Left ventricle myocardium superior (tissue), 1 donor: ENCODE measurements around the gene ECT2. TPM values are rescaled to one million over a fixed set of nuclear protein-coding genes. Genes with fewer than 3 reads are reported as not detected.
A peak's percentile ranks its signal among the peaks of the same experiment; 100 is the strongest.
"Not testable (repeated sequence)": the region's sequence is repeated elsewhere in the genome, so short reads cannot be mapped to it uniquely, and the experiment has no call there.

Experiments used
- ATAC-seq: fragments of 200-7000 bp; cut with Tn5 transposase; one replicate; pipeline ENCODE4 v1.9.1; 2020; ENCODE audit warnings: mild to moderate bottlenecking, moderate library complexity
- DNase-seq: peaks from one replicate; pipeline ENCODE4 v3.0.0-alpha.2; 2020
- intact Hi-C: fragments of 100-400 bp; cut with micrococcal nuclease; formaldehyde crosslinking; loops from one replicate; pipeline ENCODE4 v1.11.0; 2022
- total RNA-seq: library from RNA; stranded (reverse); fragmentation: NEBNext Ultra II Directional; extraction: Animal tissue kit (Norgen Biotek cat#: 25700); gene quantifications from one replicate; pipeline ENCODE4 v1.2.1, GENCODE V29; 2021
- donor health status: DM: no; HTN: yes; CAD: no; lungs with severe emphysema.

ECT2 gene
- total RNA-seq, 1 donor from 2014 or later: 4.8 TPM

DNA sequence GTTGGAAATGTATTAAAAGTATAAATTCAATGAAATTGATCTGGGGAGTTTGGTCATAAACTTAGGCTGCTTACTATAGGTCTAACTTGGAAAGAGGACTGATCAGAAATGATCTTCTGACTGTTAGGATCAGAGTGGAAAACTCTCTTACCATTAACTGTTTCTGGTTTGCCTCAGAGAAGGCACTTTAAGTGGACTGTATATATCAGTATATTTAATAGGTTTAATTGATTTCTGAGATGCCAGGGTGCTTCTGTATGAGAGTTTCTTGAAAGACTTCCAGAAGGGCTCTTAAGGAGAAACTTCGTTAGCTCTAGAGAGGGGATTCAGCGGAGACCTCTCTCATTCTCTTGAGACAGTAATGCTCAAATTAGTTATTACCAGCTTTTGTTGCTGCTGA lies 36.5 kb downstream of the ECT2 start:
- ATAC-seq (no peak), DNase-seq (no peak)
- intact Hi-C loops: no loop called here

- intact Hi-C loops: no loop called here
- no peak for DNase-seq
Observed at GRCh38 chr3:172787746-172788145, 37.2 kb downstream of the ECT2 start.

GRCh38 chr3:172799246-172799645 lies 48.7 kb downstream of the ECT2 start:
- intact Hi-C loops: no loop called here
- ATAC-seq: no peak
- no peak for DNase-seq

More at GRCh38 chr3:172787746-172788145, 37.2 kb downstream of the ECT2 start:
- ATAC-seq: no peak

DNA sequence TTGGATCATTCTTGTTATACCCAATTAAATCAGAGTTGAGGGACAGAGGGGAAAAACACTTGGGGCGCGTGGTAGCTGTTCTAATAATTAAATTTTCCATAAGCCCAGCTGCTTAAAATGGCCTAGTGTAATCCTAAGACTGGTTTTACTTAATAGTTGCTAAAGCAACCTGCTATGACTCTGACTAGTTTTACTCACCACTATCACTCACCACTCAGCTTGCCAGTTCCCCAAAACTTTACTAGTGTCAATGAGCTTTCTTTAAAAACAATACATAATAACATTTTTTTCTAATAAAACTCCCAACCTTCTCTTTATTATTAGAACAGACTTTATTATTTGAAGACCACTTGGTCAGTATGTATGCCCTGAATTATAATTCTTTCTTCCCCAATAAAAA lies 49.6 kb downstream of the ECT2 start:
- DNase-seq (no peak), ATAC-seq (no peak)
- intact Hi-C loops: no loop called here

DNA sequence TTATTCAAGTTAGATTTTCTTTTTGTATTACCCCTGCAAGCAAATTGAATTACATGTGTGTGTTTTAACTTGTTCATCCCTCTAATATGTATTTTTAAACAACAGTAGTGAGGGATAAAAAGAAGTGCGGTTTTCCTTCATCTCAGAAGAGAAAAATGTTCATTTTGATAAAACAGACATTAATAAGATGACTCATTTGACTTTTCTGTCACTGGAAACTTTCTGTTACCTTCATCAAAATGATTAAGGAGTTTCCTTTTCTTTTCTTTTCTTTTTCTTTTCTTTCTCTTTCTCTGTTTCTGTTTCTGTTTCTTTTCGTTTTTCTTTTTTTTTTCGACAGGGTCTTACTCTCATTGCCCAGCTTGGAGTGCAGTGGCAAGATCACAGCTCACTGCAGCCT lies 53.0 kb downstream of the ECT2 start:
- no peak for DNase-seq
- no peak for ATAC-seq
- intact Hi-C loops: no loop called here

DNA sequence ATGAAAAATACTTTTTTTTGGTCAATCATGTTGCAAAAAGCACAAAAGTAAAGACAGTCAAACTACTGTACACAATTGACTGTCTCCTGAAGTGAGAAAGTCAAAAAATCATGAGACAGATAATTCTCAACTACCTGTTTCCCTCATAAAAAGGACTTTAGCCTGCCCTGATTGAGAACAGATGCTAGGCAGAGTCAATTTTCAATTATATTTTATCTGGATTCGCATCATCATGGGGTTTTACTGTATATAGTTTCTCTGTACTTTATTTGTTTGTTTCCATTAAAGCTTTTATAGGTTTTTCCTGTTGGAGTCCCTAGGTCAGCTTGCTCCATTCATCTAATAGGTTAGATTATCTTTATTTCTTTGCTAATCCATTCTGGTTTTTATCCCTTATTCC lies 53.8 kb downstream of the ECT2 start:
- no peak for ATAC-seq
- intact Hi-C loops: no loop called here
- DNase-seq: no peak

GRCh38 chr3:172808969-172809546 lies 58.5 kb downstream of the ECT2 start:
- intact Hi-C loops: no loop called here
- DNase-seq (no peak), ATAC-seq (no peak)

- intact Hi-C loops: loop anchor here (10.0 kb wide), 1 partner anchor 584 kb away; the partner anchor contains the start of gene NLGN1
- DNase-seq (no peak), ATAC-seq (no peak)
Observed at GRCh38 chr3:172811099-172811498, 60.6 kb downstream of the ECT2 start.

DNA sequence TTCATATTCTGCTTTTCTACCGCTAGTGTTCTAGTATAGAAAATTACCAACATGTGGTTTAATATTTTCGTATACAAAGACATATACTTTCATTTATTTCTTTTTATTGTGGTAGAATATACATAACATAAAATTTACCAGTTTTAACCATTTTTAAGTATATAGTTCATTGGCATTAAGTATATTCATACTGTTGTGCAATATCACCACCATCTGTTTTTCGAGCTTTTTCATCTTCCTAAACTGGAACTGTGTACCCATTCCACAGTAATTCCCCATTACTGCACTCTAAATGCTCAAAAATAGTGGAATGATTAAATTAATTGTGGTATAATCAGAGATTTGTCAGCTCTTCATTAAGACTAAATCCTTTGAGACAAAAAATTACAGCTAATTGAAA lies 62.9 kb downstream of the ECT2 start:
- intact Hi-C loops: loop anchor here (10.0 kb wide), 1 partner anchor 581 kb away; the partner anchor contains the start of gene NLGN1
- ATAC-seq (no peak), DNase-seq (no peak)

DNA sequence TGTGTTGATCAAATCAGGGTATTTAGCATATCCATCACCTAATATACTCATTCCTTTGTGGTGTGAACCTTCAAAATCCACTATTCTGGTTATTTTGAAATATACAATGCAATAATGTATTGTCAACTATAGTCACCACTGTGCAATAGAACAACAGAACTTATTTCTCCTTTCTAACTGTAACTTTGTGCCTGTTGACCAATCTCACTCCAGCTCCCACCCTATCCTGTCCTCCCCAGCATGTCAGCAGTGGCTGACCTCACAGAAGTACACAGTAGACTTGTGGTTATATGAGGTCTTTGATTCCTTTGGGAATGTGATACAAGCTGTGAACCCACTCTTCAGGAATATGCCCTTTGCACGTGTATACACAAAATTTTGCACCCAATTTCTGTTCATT lies 64.2 kb downstream of the ECT2 start:
- ATAC-seq: peak; percentile 13
- DNase-seq: no peak
- intact Hi-C loops: loop anchor here (10.0 kb wide), 1 partner anchor 580 kb away; the partner anchor contains the start of gene NLGN1

DNA sequence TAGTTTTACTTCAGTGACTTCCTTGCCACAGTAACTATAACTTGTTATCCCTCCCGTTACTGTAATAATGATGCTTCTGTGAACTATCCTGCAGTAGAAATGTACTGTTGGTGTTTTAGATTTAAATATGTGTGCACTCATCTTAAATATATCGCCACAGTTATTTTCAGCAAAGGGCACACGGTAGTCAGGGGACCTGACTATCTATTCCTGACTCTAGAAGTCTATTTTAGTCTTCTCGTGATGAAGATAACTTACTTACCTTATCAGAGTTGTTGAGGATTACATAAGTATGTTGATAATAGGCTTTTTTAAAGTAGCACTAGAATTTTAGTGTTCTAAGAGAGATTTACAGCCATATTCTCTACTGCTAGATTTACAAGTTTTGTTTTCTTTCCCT lies 65.3 kb downstream of the ECT2 start:
- DNase-seq (no peak), ATAC-seq (peak; percentile 96)
- intact Hi-C loops: loop anchor here (10.0 kb wide), 1 partner anchor 579 kb away; the partner anchor contains the start of gene NLGN1

DNA sequence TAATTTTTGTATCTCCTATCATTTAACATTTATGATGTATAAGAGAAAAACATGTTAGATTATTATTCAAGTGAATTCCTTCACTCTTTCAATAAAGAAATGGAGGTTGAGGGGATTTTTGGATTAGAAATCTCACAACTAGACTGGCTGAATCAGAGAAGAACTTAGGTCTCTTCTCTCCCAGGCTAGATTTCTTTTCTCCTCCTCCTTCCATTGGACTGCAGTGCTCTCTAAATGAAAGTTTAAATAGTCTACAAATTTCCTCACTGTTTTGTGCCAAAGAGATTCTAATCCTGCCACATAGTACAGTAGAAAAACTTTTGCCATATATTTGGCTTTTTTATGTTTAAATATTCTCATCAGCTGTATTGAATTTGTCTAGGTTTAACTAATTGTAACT lies 65.8 kb downstream of the ECT2 start:
- no peak for DNase-seq
- ATAC-seq: peak; percentile 61
- intact Hi-C loops: loop anchor here (10.0 kb wide), 1 partner anchor 579 kb away; the partner anchor contains the start of gene NLGN1

GRCh38 chr3:172816968-172817367 lies 66.4 kb downstream of the ECT2 start:
- peak; percentile 50 for ATAC-seq
- intact Hi-C loops: loop anchor here (10.0 kb wide), 1 partner anchor 578 kb away; the partner anchor contains the start of gene NLGN1

GRCh38 chr3:172820492-172820891 lies 70.0 kb downstream of the ECT2 start:
- intact Hi-C loops: no loop called here
- DNase-seq: no peak
- no peak for ATAC-seq

More at GRCh38 chr3:172816968-172817367, 66.4 kb downstream of the ECT2 start:
- DNase-seq: no peak

GRCh38 chr3:172824229-172824628 lies 73.7 kb downstream of the ECT2 start:
- intact Hi-C loops: no loop called here
- no peak for DNase-seq
- no peak for ATAC-seq

DNA sequence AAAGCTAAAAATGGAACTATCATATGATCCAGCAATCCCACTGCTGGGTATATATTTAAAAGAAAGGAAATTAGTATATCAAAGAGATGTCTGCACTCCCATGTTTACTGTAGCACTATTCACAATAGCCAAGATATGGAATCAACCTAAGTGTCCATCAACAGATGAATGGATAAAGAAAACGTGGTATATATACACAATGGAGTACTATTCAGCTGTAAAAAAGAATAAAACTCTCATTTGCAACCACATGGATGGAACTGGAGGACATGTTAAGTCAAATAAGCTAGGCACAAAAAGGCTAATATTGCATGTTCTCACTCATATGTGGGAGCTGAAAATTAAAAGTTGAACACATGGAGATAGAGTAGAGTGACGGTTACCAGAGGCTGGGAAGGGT lies 76.7 kb downstream of the ECT2 start:
- DNase-seq, intact Hi-C loops, ATAC-seq: not testable (repeated sequence)

GRCh38 chr3:172832983-172833382 lies 82.5 kb downstream of the ECT2 start:
- intact Hi-C loops: loop anchor here (10.0 kb wide), 1 partner anchor 212 kb away; no protein-coding TSS in a partner anchor
- DNase-seq: no peak
- no peak for ATAC-seq

GRCh38 chr3:172836390-172836997 lies 86.0 kb downstream of the ECT2 start:
- ATAC-seq (peak; percentile 67), DNase-seq (no peak)
- intact Hi-C loops: loop anchor here (10.0 kb wide), 1 partner anchor 208 kb away; no protein-coding TSS in a partner anchor

- ATAC-seq: no peak
- DNase-seq: no peak
- intact Hi-C loops: loop anchor here (10.0 kb wide), 1 partner anchor 205 kb away; no protein-coding TSS in a partner anchor
Observed at GRCh38 chr3:172839679-172840078, 89.2 kb downstream of the ECT2 start.

DNA sequence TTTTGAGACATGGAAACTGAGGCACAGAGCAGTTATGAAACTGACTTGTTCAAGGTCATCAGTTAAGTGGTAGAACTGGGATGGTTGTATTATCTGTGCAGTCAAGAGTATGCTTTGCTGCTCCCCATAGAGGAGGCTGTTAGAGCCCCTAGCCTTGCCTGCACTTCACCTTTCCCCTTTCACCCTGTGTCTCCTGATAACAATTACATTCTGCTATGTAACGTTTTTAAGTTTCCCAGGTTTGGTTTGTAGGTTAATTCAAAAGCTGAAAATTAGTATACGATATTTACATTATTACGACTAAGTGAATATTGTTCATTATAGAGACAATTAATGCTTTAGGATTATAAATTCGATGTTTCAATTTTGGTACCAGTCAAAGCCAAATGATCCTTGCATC lies 89.9 kb downstream of the ECT2 start:
- intact Hi-C loops: no loop called here
- ATAC-seq (no peak), DNase-seq (no peak)

GRCh38 chr3:172840913-172841312 lies 90.4 kb downstream of the ECT2 start:
- ATAC-seq: no peak
- no peak for DNase-seq
- intact Hi-C loops: no loop called here
